ENCODE results near the gene MOB3B. TPM values are rescaled to one million over a fixed set of nuclear protein-coding genes. Genes with fewer than 3 reads are reported as not detected.

Gene MOB3B
- total RNA-seq, 4 donors from 2014 or later, result 16.2 to 23.7 (median 19.7) TPM

Other genes with a start within 250 kb of the MOB3B start
- gene EQTN, start 232.7 kb downstream of the MOB3B start, total RNA-seq, result 1 to 10 TPM in 1 of 4 donors, not detected in 3; 2.7 TPM
- not detected for gene IFNK, start 5.5 kb downstream of the MOB3B start, total RNA-seq
- gene C9orf72, start 43.7 kb upstream of the MOB3B start, total RNA-seq, result 10 to 100 TPM; 19.0 to 23.8 (median 20.7) TPM